ENCODE data around the gene MADD. TPM values are rescaled to one million over a fixed set of nuclear protein-coding genes. Genes with fewer than 3 reads are reported as not detected.

The MADD gene
- total and polyA plus RNA-seq, 2 experiments from 2014 or later: 13.4 to 43.8 TPM

GRCh38 chr11:47356129-47356997 is 86.4 kb downstream of the MADD start:
- no peak overlapping the region for H2AFZ ChIP-seq
- no peak for ATAC-seq
- no peak overlapping the region for H3K4me3 Mint-ChIP-seq
- H3K4me2 ChIP-seq: no peak overlapping the region
- H3K27ac ChIP-seq (ENCODE audit: low read depth): no peak overlapping the region
- no peaks in the 10 kb centered on the region for H4K20me1 ChIP-seq (replicated peaks; ENCODE audit: insufficient read depth)
- no peaks in the 10 kb centered on the region; the same call in 2 of the 3 replicates for H3K36me3 Mint-ChIP-seq (ENCODE audit: low read depth)
- no peaks in the 10 kb centered on the region for H3K27me3 ChIP-seq (ENCODE audit: insufficient read depth)
- H3K27me3 Mint-ChIP-seq (ENCODE audit: insufficient read depth, low read depth, poor library complexity): peaks cover 11% of the 10 kb centered on the region
- H3K4me3 ChIP-seq: no peak overlapping the region
- H3F3A ChIP-seq (replicated peaks; ENCODE audit: low read depth): peaks cover 17% of the 10 kb centered on the region
- peaks cover 7% of the 10 kb centered on the region; the same call in 1 of the 2 replicates for H3K4me1 ChIP-seq (ENCODE audit: insufficient read depth)
- DNase-seq (ENCODE audit: low spot score): no peak
- TF ChIP-seq EZH2phosphoT487 (IDR thresholded peaks at IDR 0.05; ENCODE audit: unreplicated experiment): no peak
- no peak for TF ChIP-seq EZH2 (IDR thresholded peaks at IDR 0.05; ENCODE audit: low read depth, unreplicated experiment)
- no peak for TF ChIP-seq ZNF462 (CRISPR knock-in tag; IDR thresholded peaks at IDR 0.05)
- no peak for TF ChIP-seq NANOG (IDR thresholded peaks at IDR 0.05; ENCODE audit: borderline replicate concordance)
- TF ChIP-seq ZNF331 (CRISPR knock-in tag; IDR thresholded peaks at IDR 0.05; ENCODE audit: low read depth): no peak
- TF ChIP-seq, protein P1, sequence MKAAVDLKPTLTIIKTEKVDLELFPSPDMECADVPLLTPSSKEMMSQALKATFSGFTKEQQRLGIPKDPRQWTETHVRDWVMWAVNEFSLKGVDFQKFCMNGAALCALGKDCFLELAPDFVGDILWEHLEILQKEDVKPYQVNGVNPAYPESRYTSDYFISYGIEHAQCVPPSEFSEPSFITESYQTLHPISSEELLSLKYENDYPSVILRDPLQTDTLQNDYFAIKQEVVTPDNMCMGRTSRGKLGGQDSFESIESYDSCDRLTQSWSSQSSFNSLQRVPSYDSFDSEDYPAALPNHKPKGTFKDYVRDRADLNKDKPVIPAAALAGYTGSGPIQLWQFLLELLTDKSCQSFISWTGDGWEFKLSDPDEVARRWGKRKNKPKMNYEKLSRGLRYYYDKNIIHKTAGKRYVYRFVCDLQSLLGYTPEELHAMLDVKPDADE (IDR thresholded peaks at IDR 0.05): no peak
- no peak for TF ChIP-seq JUNB (IDR thresholded peaks at IDR 0.05; ENCODE audit: unreplicated experiment)
- TF ChIP-seq, protein P2, sequence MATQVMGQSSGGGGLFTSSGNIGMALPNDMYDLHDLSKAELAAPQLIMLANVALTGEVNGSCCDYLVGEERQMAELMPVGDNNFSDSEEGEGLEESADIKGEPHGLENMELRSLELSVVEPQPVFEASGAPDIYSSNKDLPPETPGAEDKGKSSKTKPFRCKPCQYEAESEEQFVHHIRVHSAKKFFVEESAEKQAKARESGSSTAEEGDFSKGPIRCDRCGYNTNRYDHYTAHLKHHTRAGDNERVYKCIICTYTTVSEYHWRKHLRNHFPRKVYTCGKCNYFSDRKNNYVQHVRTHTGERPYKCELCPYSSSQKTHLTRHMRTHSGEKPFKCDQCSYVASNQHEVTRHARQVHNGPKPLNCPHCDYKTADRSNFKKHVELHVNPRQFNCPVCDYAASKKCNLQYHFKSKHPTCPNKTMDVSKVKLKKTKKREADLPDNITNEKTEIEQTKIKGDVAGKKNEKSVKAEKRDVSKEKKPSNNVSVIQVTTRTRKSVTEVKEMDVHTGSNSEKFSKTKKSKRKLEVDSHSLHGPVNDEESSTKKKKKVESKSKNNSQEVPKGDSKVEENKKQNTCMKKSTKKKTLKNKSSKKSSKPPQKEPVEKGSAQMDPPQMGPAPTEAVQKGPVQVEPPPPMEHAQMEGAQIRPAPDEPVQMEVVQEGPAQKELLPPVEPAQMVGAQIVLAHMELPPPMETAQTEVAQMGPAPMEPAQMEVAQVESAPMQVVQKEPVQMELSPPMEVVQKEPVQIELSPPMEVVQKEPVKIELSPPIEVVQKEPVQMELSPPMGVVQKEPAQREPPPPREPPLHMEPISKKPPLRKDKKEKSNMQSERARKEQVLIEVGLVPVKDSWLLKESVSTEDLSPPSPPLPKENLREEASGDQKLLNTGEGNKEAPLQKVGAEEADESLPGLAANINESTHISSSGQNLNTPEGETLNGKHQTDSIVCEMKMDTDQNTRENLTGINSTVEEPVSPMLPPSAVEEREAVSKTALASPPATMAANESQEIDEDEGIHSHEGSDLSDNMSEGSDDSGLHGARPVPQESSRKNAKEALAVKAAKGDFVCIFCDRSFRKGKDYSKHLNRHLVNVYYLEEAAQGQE (IDR thresholded peaks at IDR 0.05; ENCODE audit: unreplicated experiment): no peak
- TF ChIP-seq POLR2AphosphoS5 (IDR thresholded peaks at IDR 0.05; ENCODE audit: low read depth): no peak
- no peak for TF ChIP-seq CREB1 (CRISPR knock-in tag; IDR thresholded peaks at IDR 0.05; ENCODE audit: low read depth)
- TF ChIP-seq ZNF114 (CRISPR knock-in tag; IDR thresholded peaks at IDR 0.05): no peak
- no peak for TF ChIP-seq STAT1 (IDR thresholded peaks at IDR 0.05; ENCODE audit: unreplicated experiment)
- TF ChIP-seq, protein P3, sequence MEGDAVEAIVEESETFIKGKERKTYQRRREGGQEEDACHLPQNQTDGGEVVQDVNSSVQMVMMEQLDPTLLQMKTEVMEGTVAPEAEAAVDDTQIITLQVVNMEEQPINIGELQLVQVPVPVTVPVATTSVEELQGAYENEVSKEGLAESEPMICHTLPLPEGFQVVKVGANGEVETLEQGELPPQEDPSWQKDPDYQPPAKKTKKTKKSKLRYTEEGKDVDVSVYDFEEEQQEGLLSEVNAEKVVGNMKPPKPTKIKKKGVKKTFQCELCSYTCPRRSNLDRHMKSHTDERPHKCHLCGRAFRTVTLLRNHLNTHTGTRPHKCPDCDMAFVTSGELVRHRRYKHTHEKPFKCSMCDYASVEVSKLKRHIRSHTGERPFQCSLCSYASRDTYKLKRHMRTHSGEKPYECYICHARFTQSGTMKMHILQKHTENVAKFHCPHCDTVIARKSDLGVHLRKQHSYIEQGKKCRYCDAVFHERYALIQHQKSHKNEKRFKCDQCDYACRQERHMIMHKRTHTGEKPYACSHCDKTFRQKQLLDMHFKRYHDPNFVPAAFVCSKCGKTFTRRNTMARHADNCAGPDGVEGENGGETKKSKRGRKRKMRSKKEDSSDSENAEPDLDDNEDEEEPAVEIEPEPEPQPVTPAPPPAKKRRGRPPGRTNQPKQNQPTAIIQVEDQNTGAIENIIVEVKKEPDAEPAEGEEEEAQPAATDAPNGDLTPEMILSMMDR (conservative IDR thresholded peaks at IDR 0.05; ENCODE audit: low read depth in 2 of 2): no peak
- H3K36me3 ChIP-seq (ENCODE audit: insufficient read depth): no peaks in the 10 kb centered on the region
- H3K27ac Mint-ChIP-seq: no peak overlapping the region
- no peaks in the 10 kb centered on the region for H3K79me2 ChIP-seq (replicated peaks; ENCODE audit: insufficient read depth)
- peaks cover 4% of the 10 kb centered on the region; the same call in 2 of the 3 replicates for H3K4me1 Mint-ChIP-seq
- H3K9me2 ChIP-seq (ENCODE audit: insufficient read depth): no peaks in the 10 kb centered on the region
- H3K9me3 Mint-ChIP-seq: no peaks in the 10 kb centered on the region

Measured in GM23338 (cell line).